EH (cell line): ENCODE results near the gene CD320.
A peak's percentile ranks its signal among the peaks of the same experiment; 100 is the strongest.

Experiments
- DNase-seq: peaks from one replicate; pipeline ENCODE4 v3.0.0-alpha.2; 2015; ENCODE audit warnings: low read depth

The CD320 gene

GRCh38 chr19:8254286-8255001, 53.7 kb downstream of the CD320 start:
- DNase-seq = no peak

GRCh38 chr19:8253678-8254077, 54.5 kb downstream of the CD320 start:
- DNase-seq = no peak

- peak; percentile 79 for DNase-seq
Observed at GRCh38 chr19:8252922-8253589, 55.1 kb downstream of the CD320 start.
